ENCODE results near the gene CCDC57. TPM values are rescaled to one million over a fixed set of nuclear protein-coding genes. Genes with fewer than 3 reads are reported as not detected.
A peak's percentile ranks its signal among the peaks of the same experiment; 100 is the strongest.

CCDC57 gene
- total and polyA plus RNA-seq, 2 experiments from 2014 or later: 15.7 to 29.8 TPM

DNA sequence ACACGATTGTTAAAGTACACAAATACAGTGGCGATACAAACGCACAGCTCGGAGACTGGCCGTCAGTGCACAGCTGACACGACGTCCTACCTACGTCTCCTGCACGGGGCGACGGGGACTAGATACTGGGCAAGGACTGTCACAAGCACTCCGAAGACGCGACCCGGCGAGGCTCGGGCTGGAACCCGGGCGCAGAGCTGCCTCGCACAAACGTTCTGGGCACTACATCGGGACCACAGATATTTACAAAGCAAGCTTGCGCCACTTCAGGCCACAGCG, 30.0 kb upstream of the CCDC57 start:
- Histone ChIP-seq H3K9me2 (replicated peaks; ENCODE audit: insufficient read depth) (no peaks in the 10 kb centered on the region), H3K79me2 (peaks cover 44% of the 10 kb centered on the region), H3K4me3 (no peak overlapping the region), H4K20me1 (ENCODE audit: insufficient read depth, poor library complexity, severe bottlenecking) (peaks cover 64% of the 10 kb centered on the region), H3K27me3 (no peaks in the 10 kb centered on the region), H2AFZ (no peak overlapping the region), H3K4me2 (no peak overlapping the region), H3K36me3 (replicated peaks; ENCODE audit: insufficient read depth, low read depth) (no peaks in the 10 kb centered on the region), H3K4me1 (ENCODE audit: insufficient read depth) (peaks cover 27% of the 10 kb centered on the region), H3K9me3 (ENCODE audit: low read depth) (no peaks in the 10 kb centered on the region), H3K27ac (peak overlapping the region; percentile 68)
- 91% methylated on average over 24 of the region's 24 CpGs for WGBS (ENCODE audit: low lambda C conversion rate, missing lambda C conversion rate)
- TF ChIP-seq, protein P1, sequence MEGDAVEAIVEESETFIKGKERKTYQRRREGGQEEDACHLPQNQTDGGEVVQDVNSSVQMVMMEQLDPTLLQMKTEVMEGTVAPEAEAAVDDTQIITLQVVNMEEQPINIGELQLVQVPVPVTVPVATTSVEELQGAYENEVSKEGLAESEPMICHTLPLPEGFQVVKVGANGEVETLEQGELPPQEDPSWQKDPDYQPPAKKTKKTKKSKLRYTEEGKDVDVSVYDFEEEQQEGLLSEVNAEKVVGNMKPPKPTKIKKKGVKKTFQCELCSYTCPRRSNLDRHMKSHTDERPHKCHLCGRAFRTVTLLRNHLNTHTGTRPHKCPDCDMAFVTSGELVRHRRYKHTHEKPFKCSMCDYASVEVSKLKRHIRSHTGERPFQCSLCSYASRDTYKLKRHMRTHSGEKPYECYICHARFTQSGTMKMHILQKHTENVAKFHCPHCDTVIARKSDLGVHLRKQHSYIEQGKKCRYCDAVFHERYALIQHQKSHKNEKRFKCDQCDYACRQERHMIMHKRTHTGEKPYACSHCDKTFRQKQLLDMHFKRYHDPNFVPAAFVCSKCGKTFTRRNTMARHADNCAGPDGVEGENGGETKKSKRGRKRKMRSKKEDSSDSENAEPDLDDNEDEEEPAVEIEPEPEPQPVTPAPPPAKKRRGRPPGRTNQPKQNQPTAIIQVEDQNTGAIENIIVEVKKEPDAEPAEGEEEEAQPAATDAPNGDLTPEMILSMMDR (IDR thresholded peaks at IDR 0.05; ENCODE audit: poor library complexity): no peak
- TF ChIP-seq EZH2phosphoT487 (IDR thresholded peaks at IDR 0.05; ENCODE audit: low read depth, severe bottlenecking, unreplicated experiment) (no peak), EZH2 (IDR thresholded peaks at IDR 0.05; ENCODE audit: borderline replicate concordance) (no peak)
- no peak for DNase-seq (ENCODE audit: low spot score)

DNA sequence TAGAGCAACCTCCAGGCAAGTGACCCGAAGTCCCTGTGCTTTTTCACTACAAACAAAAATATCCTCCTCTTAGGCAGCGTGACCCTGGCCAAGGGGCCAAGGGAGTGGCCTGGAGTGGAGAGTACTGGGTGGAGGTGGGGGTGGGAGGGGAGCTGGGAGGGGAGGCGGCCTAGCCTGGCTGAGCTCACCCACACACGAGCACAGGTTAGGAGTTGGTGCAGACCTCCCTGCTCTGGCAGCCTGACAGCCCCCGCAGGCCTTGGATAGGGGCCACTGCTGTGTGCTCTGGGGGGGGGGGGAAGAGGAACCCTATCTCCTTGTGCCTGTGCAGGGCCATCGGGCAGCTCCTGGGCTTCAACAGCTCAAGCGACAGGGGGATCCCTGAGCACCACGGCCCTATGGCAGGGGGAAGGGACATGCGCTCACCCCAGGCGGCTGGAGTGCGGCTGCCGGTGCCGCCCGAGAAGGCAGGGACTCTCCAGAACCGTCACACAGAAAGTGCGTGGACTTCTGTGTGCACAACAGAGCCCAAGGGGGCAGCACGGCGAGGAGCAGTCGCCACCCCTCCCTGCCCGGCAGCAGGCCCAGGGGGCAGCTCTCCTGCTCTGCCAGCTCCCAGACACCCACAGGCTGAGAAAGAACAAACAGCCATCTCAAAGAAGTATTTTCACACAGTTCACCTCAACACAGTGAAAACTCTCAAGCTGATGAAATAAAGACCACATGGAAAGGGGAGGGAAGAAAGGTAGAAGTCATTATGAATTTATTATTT, 29.5 kb upstream of the CCDC57 start:
- H3K4me2 ChIP-seq: peak overlapping the region; percentile 20
- H2AFZ ChIP-seq: no peak overlapping the region
- WGBS (ENCODE audit: low lambda C conversion rate, missing lambda C conversion rate): 75% methylated on average over 15 of the region's 20 CpGs
- H3K9me2 ChIP-seq (replicated peaks; ENCODE audit: insufficient read depth): no peaks in the 10 kb centered on the region
- peak overlapping the region; percentile 68 for H3K27ac ChIP-seq
- H3K9me3 ChIP-seq (ENCODE audit: low read depth): no peaks in the 10 kb centered on the region
- no peak overlapping the region for H3K4me3 ChIP-seq
- peaks cover 40% of the 10 kb centered on the region for H3K79me2 ChIP-seq
- no peaks in the 10 kb centered on the region for H3K36me3 ChIP-seq (replicated peaks; ENCODE audit: insufficient read depth, low read depth)
- DNase-seq (ENCODE audit: low spot score): no peak
- no peaks in the 10 kb centered on the region for H3K27me3 ChIP-seq
- peaks cover 60% of the 10 kb centered on the region for H4K20me1 ChIP-seq (ENCODE audit: insufficient read depth, poor library complexity, severe bottlenecking)
- peaks cover 27% of the 10 kb centered on the region for H3K4me1 ChIP-seq (ENCODE audit: insufficient read depth)
- TF ChIP-seq, protein P1 (IDR thresholded peaks at IDR 0.05; ENCODE audit: poor library complexity): no peak
- TF ChIP-seq EZH2 (IDR thresholded peaks at IDR 0.05; ENCODE audit: borderline replicate concordance) (no peak), EZH2phosphoT487 (IDR thresholded peaks at IDR 0.05; ENCODE audit: low read depth, severe bottlenecking, unreplicated experiment) (no peak)

GRCh38 chr17:82241183-82241925, 28.7 kb upstream of the CCDC57 start:
- H4K20me1 ChIP-seq (ENCODE audit: insufficient read depth, poor library complexity, severe bottlenecking): peaks cover 52% of the 10 kb centered on the region
- peaks cover 34% of the 10 kb centered on the region for H3K79me2 ChIP-seq
- peaks cover 28% of the 10 kb centered on the region for H3K4me1 ChIP-seq (ENCODE audit: insufficient read depth)
- H3K4me2 ChIP-seq: peak overlapping the region; percentile 20
- WGBS (ENCODE audit: low lambda C conversion rate, missing lambda C conversion rate): 78% methylated on average over 23 of the region's 27 CpGs
- H3K27ac ChIP-seq: peak overlapping the region; percentile 68
- H3K9me3 ChIP-seq (ENCODE audit: low read depth): no peaks in the 10 kb centered on the region
- DNase-seq (ENCODE audit: low spot score): no peak
- no peak overlapping the region for H2AFZ ChIP-seq
- TF ChIP-seq, protein P1 (IDR thresholded peaks at IDR 0.05; ENCODE audit: poor library complexity): no peak
- TF ChIP-seq EZH2 (IDR thresholded peaks at IDR 0.05; ENCODE audit: borderline replicate concordance) (no peak), EZH2phosphoT487 (IDR thresholded peaks at IDR 0.05; ENCODE audit: low read depth, severe bottlenecking, unreplicated experiment) (no peak)
- H3K27me3 ChIP-seq: no peaks in the 10 kb centered on the region
- H3K9me2 ChIP-seq (replicated peaks; ENCODE audit: insufficient read depth): no peaks in the 10 kb centered on the region
- H3K36me3 ChIP-seq (replicated peaks; ENCODE audit: insufficient read depth, low read depth): no peaks in the 10 kb centered on the region
- no peak overlapping the region for H3K4me3 ChIP-seq

Data from hepatocyte (in vitro differentiated cells).